ENCODE measurements around the gene MOK.

DNA sequence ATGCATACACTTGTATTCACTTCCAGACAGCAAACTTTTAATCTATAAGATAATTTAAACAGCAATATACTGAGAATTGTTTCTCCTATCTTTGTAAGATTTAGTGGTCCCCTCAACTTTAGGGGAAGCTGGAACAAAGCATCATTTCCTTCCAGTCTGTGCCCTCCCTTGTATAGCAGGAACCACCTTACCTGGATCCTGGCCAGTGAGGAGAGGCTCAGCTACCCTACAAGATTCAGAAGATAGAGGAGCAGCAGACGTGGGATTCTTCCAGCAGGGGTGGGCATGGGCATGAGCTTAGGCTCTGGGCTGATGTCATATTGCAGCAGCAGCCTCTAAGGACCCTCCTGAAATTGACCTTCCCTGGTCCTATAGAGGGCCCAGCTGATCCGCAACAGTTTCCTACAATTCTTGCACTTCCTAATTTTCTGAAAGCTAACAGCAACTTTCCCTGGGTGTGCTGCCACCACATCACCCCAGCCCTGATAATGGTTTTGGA is 21.3 kb downstream of the MOK start:
- TF ChIP-seq POLR2AphosphoS5 (IDR thresholded peaks at IDR 0.05; ENCODE audit: low read depth, low read length) (no peak), POLR2A (IDR thresholded peaks at IDR 0.05; ENCODE audit: low read depth, low read length) (no peak), TAF1 (IDR thresholded peaks at IDR 0.05; ENCODE audit: low read depth, low read length) (no peak), SPI1 (IDR thresholded peaks at IDR 0.05; ENCODE audit: low read depth, low read length) (no peak), PAX5 (IDR thresholded peaks at IDR 0.05; ENCODE audit: insufficient read depth, low read length, severe bottlenecking) (no peak), POU2F2 (IDR thresholded peaks at IDR 0.05; ENCODE audit: low read depth, low read length) (no peak)

Measured in GM12891 (cell line).